Endothelial cell of umbilical vein (primary cell): Measurements from ENCODE around the gene SYT17. TPM values are rescaled to one million over a fixed set of nuclear protein-coding genes. Genes with fewer than 3 reads are reported as not detected.

Experiments
- BruUV-seq: library from RNA; stranded (reverse); fragments of 400-500 nt; replicated peaks from 2 replicates; lab custom pipeline; 2021; lab: Mats Ljungman, UMichigan
- CTCF ChIA-PET: fragments of 300-600, 350-600 bp; sonication (Branson Sonifier 250); formaldehyde crosslinking; loops from one replicate; lab custom pipeline; 2021; ENCODE audit warnings: antibody characterized with exemption, inconsistent platforms; lab: Charles Lee
- POLR2A ChIA-PET: fragments of 300-600, 350-600 bp; sonication (Branson Sonifier 250); formaldehyde crosslinking; loops from one replicate; lab custom pipeline; 2021; ENCODE audit warnings: antibody characterized with exemption, inconsistent platforms; lab: Charles Lee
- DNase-seq: peaks from one replicate; pipeline ENCODE4 v3.0.0-alpha.2; 2011; ENCODE audit warnings: low read depth, low spot score
- FAIRE-seq: peaks from 2 replicates; lab custom pipeline; 2011; peaks lifted over from hg19 to GRCh38; lab: Jason Lieb, UNC
- H2AFZ ChIP-seq: 2 replicates; pipeline ENCODE4 v1.6.0; 2012; ENCODE audit warnings: low read depth, low read length, control low read depth, inconsistent platforms
- H3K27ac ChIP-seq: 2 replicates; pipeline ENCODE4 v1.5.1; 2011; ENCODE audit warnings: low read depth, mild to moderate bottlenecking, control low read depth, low read length, moderate library complexity; ENCODE audit not compliant: insufficient read depth
- H3K27me3 ChIP-seq, 2 experiments: 2 replicates each; pipeline versions ENCODE4 v1.6.0 to v1.6.1; 2011; ENCODE audit warnings: low read length in 2 of 2, mixed read lengths in 1 of 2; ENCODE audit not compliant: control insufficient read depth in 2 of 2, insufficient read depth in 2 of 2
- H3K36me3 ChIP-seq, 2 experiments: 2 replicates in 1 of 2; 3 replicates in 1 of 2; pipeline ENCODE4 v1.5.1; 2011; ENCODE audit warnings: low read length in 2 of 2, mild to moderate bottlenecking in 1 of 2, moderate library complexity in 1 of 2; ENCODE audit not compliant: control insufficient read depth in 2 of 2, insufficient read depth in 2 of 2; ENCODE audit errors: extremely low read depth in 1 of 2
- H3K4me1 ChIP-seq: 3 replicates; pipeline ENCODE4 v1.5.1; 2011; ENCODE audit warnings: mild to moderate bottlenecking, low read length; ENCODE audit not compliant: control insufficient read depth, insufficient read depth; ENCODE audit errors: extremely low read depth
- H3K4me2 ChIP-seq: 2 replicates; pipeline ENCODE4 v1.6.1; 2011; ENCODE audit warnings: low read length, control low read depth, mixed read lengths; ENCODE audit not compliant: insufficient read depth
- H3K4me3 ChIP-seq, 3 experiments: fragments of 200-600 bp in 1 of 3; sonication (generic), shearing (Covaris generic) in 1 of 3; replicated peaks in 1 of 3; 2 replicates each; pipeline ENCODE4 v1.5.1; 2011 to 2016; ENCODE audit warnings: control low read depth in 3 of 3, low read length in 3 of 3, mild to moderate bottlenecking in 2 of 3, inconsistent platforms in 1 of 3, low read depth in 1 of 3, moderate library complexity in 1 of 3; ENCODE audit not compliant: insufficient read depth in 1 of 3
- H3K79me2 ChIP-seq: 2 replicates; pipeline ENCODE4 v1.6.0; 2012; ENCODE audit warnings: low read length, inconsistent platforms; ENCODE audit not compliant: control insufficient read depth, insufficient read depth
- H3K9ac ChIP-seq: replicated peaks from 2 replicates; pipeline ENCODE3; 2011; ENCODE audit warnings: low read length, control low read depth; ENCODE audit not compliant: insufficient read depth; ENCODE audit errors: extremely low read depth
- H3K9me1 ChIP-seq: replicated peaks from 3 replicates; pipeline ENCODE4 v1.6.0; 2011; ENCODE audit warnings: mild to moderate bottlenecking, low read length; ENCODE audit not compliant: control insufficient read depth, insufficient read depth; ENCODE audit errors: extremely low read depth
- H3K9me3 ChIP-seq: replicated peaks from 2 replicates; pipeline ENCODE4 v1.5.1; 2012; ENCODE audit warnings: low read length, inconsistent platforms; ENCODE audit not compliant: control insufficient read depth, insufficient read depth
- H4K20me1 ChIP-seq: replicated peaks from 2 replicates; pipeline ENCODE3; 2011; ENCODE audit warnings: mild to moderate bottlenecking, low read length; ENCODE audit not compliant: control insufficient read depth, insufficient read depth; ENCODE audit errors: extremely low read depth
- EZH2 ChIP-seq: IDR thresholded peaks from 2 replicates; pipeline ENCODE4 v1.6.1; 2012; ENCODE audit warnings: borderline replicate concordance, low read depth, mild to moderate bottlenecking, moderate library complexity, low read length, inconsistent platforms; ENCODE audit not compliant: severe bottlenecking
- FOS ChIP-seq: IDR thresholded peaks from 2 replicates; pipeline ENCODE4 v1.6.1; 2011; ENCODE audit warnings: mild to moderate bottlenecking, low read length, moderate library complexity, borderline replicate concordance; ENCODE audit not compliant: insufficient read depth
- GATA2 ChIP-seq: IDR thresholded peaks from 2 replicates; pipeline ENCODE4 v1.7.0; 2011; ENCODE audit warnings: low read depth, mild to moderate bottlenecking, moderate library complexity, mixed read lengths, low read length; ENCODE audit not compliant: insufficient read length, insufficient read depth
- JUN ChIP-seq: IDR thresholded peaks from 2 replicates; pipeline ENCODE4 v1.6.1; 2011; ENCODE audit warnings: borderline replicate concordance, low read depth; ENCODE audit not compliant: insufficient read length, insufficient read depth
- MYC ChIP-seq: IDR thresholded peaks from one replicate; pipeline ENCODE4 v1.6.1; 2011; ENCODE audit warnings: mild to moderate bottlenecking, low read depth, low read length
- POLR2A ChIP-seq: IDR thresholded peaks from 2 replicates; pipeline ENCODE4 v1.6.1; 2012; ENCODE audit warnings: low read depth, mild to moderate bottlenecking, control low read depth, low read length
- dilution Hi-C: fragments of 300-500 bp; cut with MboI; formaldehyde crosslinking; loops from one replicate; pipeline ENCODE4 v1.15.0; 2019; ENCODE audit warnings: low sequenced_read_pairs; ENCODE audit not compliant: extremely low pct_ligation_motif_present
- intact Hi-C: fragments of 100-400 bp; cut with micrococcal nuclease; formaldehyde crosslinking; loops from one replicate; pipeline ENCODE4 v1.10.0; 2022
- polyA plus RNA-seq, 4 experiments: library from polyadenylated mRNA; depleted of rRNA in 3 of 4; stranded (reverse) in 3 of 4; unstranded in 1 of 4; fragments of >200 nt; gene quantifications; 2 replicates each; pipeline versions ENCODE4 v1.2.1 to v1.2.3, GENCODE V29; 2011 to 2012; ENCODE audit warnings: missing spikeins in 1 of 4
- total RNA-seq: library from RNA; stranded (reverse); gene quantifications from 2 replicates; pipeline ENCODE4 v1.2.3, GENCODE V29; 2021

The SYT17 gene
- total and polyA plus RNA-seq, 2 donors (not counting 3 experiments of a cell fraction or from before 2014, with no cell fraction given), result 1.9 to 4.2 TPM

DNA sequence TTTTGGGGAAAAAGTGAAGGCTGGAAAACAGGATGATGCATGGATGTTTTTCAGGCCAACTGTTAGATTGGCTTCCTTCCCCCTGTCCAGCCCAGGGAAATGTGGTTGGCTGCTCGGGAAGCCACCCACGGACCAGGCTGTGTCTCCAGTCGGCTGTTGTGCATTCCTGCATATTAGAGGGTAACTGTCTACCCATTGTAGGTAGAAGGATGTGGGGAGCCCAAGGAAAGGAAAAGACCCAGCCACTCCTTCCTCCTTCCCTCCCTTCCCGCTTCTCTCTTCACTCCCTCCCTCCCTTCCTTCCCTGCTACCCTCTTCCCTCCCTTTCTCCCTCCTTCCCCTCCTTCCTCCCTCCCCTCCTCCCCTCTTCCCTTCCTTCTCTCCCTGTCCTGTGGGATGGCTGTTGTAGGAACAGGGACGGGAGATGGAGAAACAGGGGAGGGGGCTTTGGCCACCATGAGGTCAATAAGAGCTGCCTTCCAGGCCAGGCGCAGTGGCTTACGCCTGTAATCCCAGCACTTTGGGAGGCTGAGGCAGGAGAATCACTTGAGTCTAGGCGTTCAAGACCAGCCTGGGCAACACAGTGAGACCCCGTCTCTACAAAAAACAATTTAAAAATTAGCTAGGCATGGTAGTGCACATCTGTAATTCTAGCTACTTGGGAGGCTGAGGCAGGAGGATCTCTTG, 16.9 kb downstream of the SYT17 start:
- intact Hi-C loops (loop anchor here (5.0 kb wide), 2 partner anchors 73 to 203 kb away; partner anchors contain the start of genes ITPRIPL2 and TMC7), dilution Hi-C loops (no loop called here)
- no TSS peak for BruUV-seq
- Histone ChIP-seq H3K9me1 (no peaks in the 10 kb centered on the region), H3K9ac (no peak overlapping the region), H3K4me1 (peaks cover 6% of the 10 kb centered on the region), H3K4me3 (no peak overlapping the region), H3K4me2 (no peak overlapping the region), H3K9me3 (no peaks in the 10 kb centered on the region), H2AFZ (peak overlapping the region; percentile 77), H3K79me2 (no peaks in the 10 kb centered on the region), H3K27me3 (no peaks in the 10 kb centered on the region), H3K36me3 (no peaks in the 10 kb centered on the region), H4K20me1 (no peaks in the 10 kb centered on the region), H3K27ac (no peak overlapping the region)
- no peak for FAIRE-seq
- DNase-seq, result peak; percentile 17
- no peak for TF ChIP-seq JUN
- CTCF ChIA-PET, result interaction anchor here (8.7 kb wide), 1 partner anchor 100 kb away, joined by 244 read pairs; no protein-coding TSS in a partner anchor
- POLR2A ChIA-PET, result interaction anchor here (0.7 kb wide), 1 partner anchor 8 kb away, joined by 6 read pairs; no protein-coding TSS in a partner anchor

GRCh38 chr16:19185510-19185851, 17.4 kb downstream of the SYT17 start:
- H3K4me3 ChIP-seq, result no peak overlapping the region
- intact Hi-C loops (no loop called here), dilution Hi-C loops (no loop called here)
- H2AFZ ChIP-seq, result no peak overlapping the region
- BruUV-seq, result no TSS peak
- H3K4me1 ChIP-seq, result peaks cover 11% of the 10 kb centered on the region
- no peaks in the 10 kb centered on the region for H3K9me3 ChIP-seq
- H3K4me2 ChIP-seq, result no peak overlapping the region
- no peaks in the 10 kb centered on the region for H3K79me2 ChIP-seq
- ChIA-PET POLR2A (no interaction called here), CTCF (interaction anchor here (8.7 kb wide), 1 partner anchor 100 kb away, joined by 244 read pairs; no protein-coding TSS in a partner anchor)
- no peak for DNase-seq
- FAIRE-seq, result no peak
- H3K9ac ChIP-seq, result no peak overlapping the region
- no peaks in the 10 kb centered on the region for H3K27me3 ChIP-seq
- H4K20me1 ChIP-seq, result no peaks in the 10 kb centered on the region
- H3K27ac ChIP-seq, result no peak overlapping the region
- TF ChIP-seq JUN, result no peak
- TF ChIP-seq POLR2A, result no peak
- TF ChIP-seq FOS, result no peak
- TF ChIP-seq MYC, result no peak
- no peak for TF ChIP-seq GATA2
- TF ChIP-seq EZH2, result no peak
- no peaks in the 10 kb centered on the region for H3K9me1 ChIP-seq
- H3K36me3 ChIP-seq, result no peaks in the 10 kb centered on the region
